Loucy (cell line): Measurements from ENCODE around the gene PPP1R14B.

Experiments
- H2AFZ ChIP-seq: fragments of 200-600 bp; sonication (generic); 2 replicates; pipeline ENCODE4 v1.6.0; 2016; ENCODE audit warnings: antibody characterized with exemption, mild to moderate bottlenecking, low read length, moderate library complexity
- H3F3A ChIP-seq: fragments of 200-600 bp; 2 replicates; pipeline ENCODE4 v1.6.0; 2016; ENCODE audit warnings: antibody characterized with exemption, low read depth, mild to moderate bottlenecking
- H3K27me3 ChIP-seq: fragments of 200-600 bp; sonication (generic); 2 replicates; pipeline ENCODE4 v1.6.1; 2014; ENCODE audit warnings: low read length, mild to moderate bottlenecking; ENCODE audit not compliant: insufficient read depth, poor library complexity, severe bottlenecking
- H3K36me3 ChIP-seq: fragments of 200-600 bp; sonication (generic); 2 replicates; pipeline ENCODE4 v1.6.1; 2016; ENCODE audit warnings: low read length; ENCODE audit not compliant: insufficient read depth
- H3K4me1 ChIP-seq: fragments of 200-600 bp; sonication (generic); 2 replicates; pipeline ENCODE4 v1.5.1; 2014; ENCODE audit warnings: low read length, mild to moderate bottlenecking; ENCODE audit not compliant: insufficient read depth, poor library complexity, severe bottlenecking
- H3K4me2 ChIP-seq: fragments of 200-600 bp; sonication (generic); 2 replicates; pipeline ENCODE4 v1.6.0; 2014; ENCODE audit warnings: antibody characterized with exemption, low read length, low read depth, mild to moderate bottlenecking; ENCODE audit not compliant: poor library complexity, severe bottlenecking
- H3K4me3 ChIP-seq: fragments of 200-600 bp; sonication (generic); 2 replicates; pipeline ENCODE4 v1.5.1; 2014; ENCODE audit warnings: low read length, mild to moderate bottlenecking, mixed read lengths; ENCODE audit not compliant: poor library complexity, severe bottlenecking
- H3K79me2 ChIP-seq: fragments of 200-600 bp; sonication (generic); 2 replicates; pipeline ENCODE4 v1.6.1; 2014; ENCODE audit warnings: low read length; ENCODE audit not compliant: insufficient read depth
- H3K9ac ChIP-seq: fragments of 200-600 bp; sonication (generic); 2 replicates; pipeline ENCODE4 v1.6.0; 2014; ENCODE audit warnings: mild to moderate bottlenecking, low read depth, low read length, moderate library complexity; ENCODE audit not compliant: poor library complexity, severe bottlenecking
- H3K9me2 ChIP-seq: fragments of 200-600 bp; sonication (generic); replicated peaks from 2 replicates; pipeline ENCODE4 v1.6.1; 2016; ENCODE audit warnings: low read depth, low read length, mixed read lengths
- H3K9me3 ChIP-seq: fragments of 200-600 bp; sonication (generic); 2 replicates; pipeline ENCODE4 v1.6.1; 2014; ENCODE audit warnings: mild to moderate bottlenecking, antibody characterized with exemption, low read length, low read depth; ENCODE audit not compliant: insufficient read depth
- H4K20me1 ChIP-seq: fragments of 200-600 bp; sonication (generic); 2 replicates; pipeline ENCODE4 v1.6.0; 2014; ENCODE audit warnings: antibody characterized with exemption, low read length, mild to moderate bottlenecking; ENCODE audit not compliant: insufficient read depth, poor library complexity, severe bottlenecking
- CTCF ChIP-seq: fragments of 200-600 bp; sonication (generic); conservative IDR thresholded peaks from 2 replicates; pipeline ENCODE4 v1.5.1; 2014; ENCODE audit warnings: mild to moderate bottlenecking, antibody characterized with exemption, low read length
- EZH2phosphoT487 ChIP-seq: fragments of 200-600 bp; IDR thresholded peaks from 2 replicates; pipeline ENCODE4 v1.6.1; 2018; ENCODE audit warnings: antibody characterized with exemption, mild to moderate bottlenecking, moderate library complexity, borderline replicate concordance

PPP1R14B gene

GRCh38 chr11:64263021-64263946 is 16.5 kb upstream of the PPP1R14B start:
- no peak overlapping the region for H2AFZ ChIP-seq
- H3F3A ChIP-seq = no peaks in the 10 kb centered on the region
- no peaks in the 10 kb centered on the region for H3K36me3 ChIP-seq
- no peak overlapping the region for H3K4me2 ChIP-seq
- peaks cover 7% of the 10 kb centered on the region for H3K4me1 ChIP-seq
- H3K9me2 ChIP-seq = no peaks in the 10 kb centered on the region
- no peak for TF ChIP-seq CTCF
- TF ChIP-seq EZH2phosphoT487 = no peak
- no peak overlapping the region for H3K9ac ChIP-seq
- H3K27me3 ChIP-seq = no peaks in the 10 kb centered on the region
- no peak overlapping the region for H3K4me3 ChIP-seq
- H3K79me2 ChIP-seq = no peaks in the 10 kb centered on the region
- no peaks in the 10 kb centered on the region for H4K20me1 ChIP-seq
- H3K9me3 ChIP-seq = no peaks in the 10 kb centered on the region

- Histone ChIP-seq H3K4me1 (no peaks in the 10 kb centered on the region), H3K36me3 (no peaks in the 10 kb centered on the region), H3F3A (no peaks in the 10 kb centered on the region), H3K4me3 (no peak overlapping the region), H3K9me3 (no peaks in the 10 kb centered on the region), H3K9ac (no peak overlapping the region), H4K20me1 (no peaks in the 10 kb centered on the region), H2AFZ (no peak overlapping the region), H3K27me3 (no peaks in the 10 kb centered on the region), H3K4me2 (no peak overlapping the region), H3K79me2 (no peaks in the 10 kb centered on the region), H3K9me2 (no peaks in the 10 kb centered on the region)
- TF ChIP-seq CTCF = no peak
- no peak for TF ChIP-seq EZH2phosphoT487
These were observed 15.7 kb upstream of the PPP1R14B start for GRCh38 chr11:64262271-64263002.

- H3K36me3 ChIP-seq = no peaks in the 10 kb centered on the region
- H3K9me2 ChIP-seq = no peaks in the 10 kb centered on the region
These were observed 14.9 kb upstream of the PPP1R14B start for GRCh38 chr11:64261556-64262080.

More at GRCh38 chr11:64261556-64262080, 14.9 kb upstream of the PPP1R14B start:
- no peaks in the 10 kb centered on the region for H3K79me2 ChIP-seq
- no peaks in the 10 kb centered on the region for H3K9me3 ChIP-seq
- H2AFZ ChIP-seq = no peak overlapping the region
- no peak overlapping the region for H3K4me2 ChIP-seq
- no peaks in the 10 kb centered on the region for H3F3A ChIP-seq
- TF ChIP-seq EZH2phosphoT487 = no peak
- no peak for TF ChIP-seq CTCF
- no peaks in the 10 kb centered on the region for H3K27me3 ChIP-seq
- no peak overlapping the region for H3K4me3 ChIP-seq
- H3K4me1 ChIP-seq = no peaks in the 10 kb centered on the region
- H4K20me1 ChIP-seq = no peaks in the 10 kb centered on the region
- H3K9ac ChIP-seq = no peak overlapping the region
